Measurements from ENCODE around the gene PAK1. TPM values are rescaled to one million over a fixed set of nuclear protein-coding genes. Genes with fewer than 3 reads are reported as not detected.

PAK1 gene
- total RNA-seq = 1.4 and 2.0 TPM in 2 replicates

GRCh38 chr11:77473801-77474683 is at the start of gene PAK1:
Gene PAK1 (minus strand): TSS chr11:77474094. CDS start chr11:77392520, 81,574 bp downstream.

GRCh38 chr11:77301510-77301909 is 172.4 kb downstream of the PAK1 start, which contains the start of gene GDPD4:
Gene GDPD4 (minus strand): TSS chr11:77301686. CDS start chr11:77285137, 16,549 bp downstream.

Other genes starting within 250 kb of the PAK1 start
- not detected in 2 replicates for gene GDPD4, start 172.4 kb downstream of the PAK1 start, total RNA-seq
- gene AQP11, start 115.9 kb upstream of the PAK1 start, total RNA-seq = 0.20 and 0.33 TPM in 2 replicates
- gene CLNS1A, start 163.7 kb upstream of the PAK1 start, total RNA-seq = 87.6 and 107 TPM in 2 replicates

Data from mammary microvascular endothelial cell (primary cell).